ENCODE measurements around the gene CMIP. TPM values are rescaled to one million over a fixed set of nuclear protein-coding genes. Genes with fewer than 3 reads are reported as not detected.
A peak's percentile ranks its signal among the peaks of the same experiment; 100 is the strongest.

The CMIP gene
- total RNA-seq, 1 experiment from 2014 or later = 48.2 TPM

GRCh38 chr16:81585785-81586184, 141.2 kb downstream of the CMIP start:
- Mint-ChIP-seq H3K9me3 (no peaks in the 10 kb centered on the region; a peak in 1 of 5 replicates), H3K4me1 (peaks cover 24 to 25% of the 10 kb centered on the region in 2 experiments), H3K4me3 (no peak overlapping the region), H3K27ac (peak overlapping the region in 1 of 3 experiments; percentile 85; a peak in 3 of 7 replicates), H3K27me3 (ENCODE audit: low read depth) (no peaks in the 10 kb centered on the region), H3K36me3 (ENCODE audit: insufficient read depth in 1 of 3, low read depth in 3 of 3) (peaks cover 0 to 6% (median 0%) of the 10 kb centered on the region in 3 experiments; a peak in 3 of 7 replicates)
- Histone ChIP-seq H2AK5ac (ENCODE audit: insufficient read length, low read length) (no peak overlapping the region), H3K18ac (ENCODE audit: insufficient read length, low read depth, low read length) (no peak overlapping the region), H4K91ac (ENCODE audit: insufficient read length, low read depth, low read length) (no peak overlapping the region), H3K79me2 (ENCODE audit: insufficient read depth, low read length) (peaks cover 11% of the 10 kb centered on the region; the same call in 1 of the 2 replicates), H2BK12ac (ENCODE audit: insufficient read length, low read depth, low read length) (no peak overlapping the region), H3T11ph (ENCODE audit: low read length) (no peak overlapping the region), H2BK15ac (ENCODE audit: low read depth, low read length) (no peak overlapping the region), H3K9me3 (ENCODE audit: control insufficient read depth, low read depth, low read length) (no peaks in the 10 kb centered on the region), H4K20me1 (ENCODE audit: control insufficient read depth, insufficient read depth, insufficient read length) (no peaks in the 10 kb centered on the region), H3K4me1 (ENCODE audit: insufficient read depth, low read length) (peaks cover 6% of the 10 kb centered on the region; the same call in 1 of the 2 replicates), H3K14ac (ENCODE audit: insufficient read depth, low read length) (peak overlapping the region; percentile 24; the same call in 1 of the 2 replicates), H3K79me1 (ENCODE audit: insufficient read depth, low read depth, low read length, poor library complexity, severe bottlenecking) (no peaks in the 10 kb centered on the region), H4K8ac (replicated peaks; ENCODE audit: insufficient read length, low read depth, low read length) (no peak overlapping the region), H3K23me2 (ENCODE audit: insufficient read length, low read depth, low read length, poor library complexity, severe bottlenecking) (no peaks in the 10 kb centered on the region), H3K9ac (ENCODE audit: extremely low read depth, insufficient read length, low read length) (no peak overlapping the region), H2AFZ (ENCODE audit: low read length) (no peak overlapping the region), H3K27me3 (ENCODE audit: insufficient read depth, low read length) (no peaks in the 10 kb centered on the region), H4K5ac (ENCODE audit: insufficient read length, low read depth, low read length) (no peak overlapping the region), H2BK20ac (ENCODE audit: low read depth, low read length, poor library complexity, severe bottlenecking) (no peak overlapping the region), H3K27ac (ENCODE audit: insufficient read length, low read depth, low read length) (no peak overlapping the region), H3K4ac (ENCODE audit: low read depth, low read length) (no peak overlapping the region), H3K4me2 (ENCODE audit: insufficient read depth, insufficient read length, low read length) (no peak overlapping the region), H2BK120ac (ENCODE audit: low read depth, low read length, poor library complexity, severe bottlenecking) (no peak overlapping the region), H3K23ac (ENCODE audit: insufficient read length, low read depth, low read length) (no peak overlapping the region), H2BK5ac (ENCODE audit: insufficient read length, low read length) (no peak overlapping the region), H3K56ac (ENCODE audit: insufficient read length, low read depth, low read length) (no peak overlapping the region)
- TF ChIP-seq CTCF (conservative IDR thresholded peaks at IDR 0.05) = peak; percentile 59
- no CpG with 5 or more reads among the region's 8 CpGs for WGBS (ENCODE audit: extremely low coverage, insufficient read length, low lambda C conversion rate)
- DNase-seq = peak; percentile 57

Data from H9 (cell line).